BLaER1 treated with 17β-estradiol and CSF1 and Interleukin-3, amounts not matched to agents 10 nM and 100 nM (cell line): ENCODE results near the gene NUP62.

ENCODE experiments used
- H3K27ac ChIP-seq, 11 experiments: shearing (Covaris generic); formaldehyde crosslinking; 2 replicates each; pipeline ENCODE4 v1.8.1; 2022
- H3K27me3 ChIP-seq, 11 experiments: shearing (Covaris generic); formaldehyde crosslinking; 2 replicates each; pipeline ENCODE4 v1.8.1; 2022
- H3K36me3 ChIP-seq, 11 experiments: shearing (Covaris generic); formaldehyde crosslinking; 2 replicates each; pipeline ENCODE4 v1.8.1; 2022
- H3K4me1 ChIP-seq, 10 experiments: shearing (Covaris generic); formaldehyde crosslinking; 2 replicates each; pipeline ENCODE4 v1.8.1; 2022
- H3K4me2 ChIP-seq, 11 experiments: shearing (Covaris generic); formaldehyde crosslinking; 2 replicates each; pipeline ENCODE4 v1.8.1; 2022
- H3K4me3 ChIP-seq, 10 experiments: shearing (Covaris generic); formaldehyde crosslinking; 2 replicates each; pipeline ENCODE4 v1.8.1; 2022
- H3K9ac ChIP-seq, 11 experiments: shearing (Covaris generic); formaldehyde crosslinking; 2 replicates each; pipeline ENCODE4 v1.8.1; 2022
- H3K9me3 ChIP-seq, 11 experiments: shearing (Covaris generic); formaldehyde crosslinking; replicated peaks in 1 of 11; 2 replicates each; pipeline ENCODE4 v1.8.1; 2022
- H4K20me1 ChIP-seq, 11 experiments: shearing (Covaris generic); formaldehyde crosslinking; 2 replicates each; pipeline ENCODE4 v1.8.1; 2022
- Cebpa-rat ChIP-seq, 11 experiments: shearing (Covaris generic); IDR thresholded peaks; 2 replicates each; pipeline ENCODE4 v1.8.1; 2022

Gene NUP62

GRCh38 chr19:49933643-49934042 is 4.3 kb upstream of the NUP62 start:
- H3K9ac ChIP-seq: no peak overlapping the region
- TF ChIP-seq Cebpa-rat (IDR thresholded peaks at IDR 0.05): no peak
- H3K4me1 ChIP-seq: peaks cover 27 to 53% (median 38%) of the 10 kb centered on the region in 10 experiments
- H3K27ac ChIP-seq: no peak overlapping the region
- no peaks in the 10 kb centered on the region for H3K27me3 ChIP-seq
- peaks cover 0 to 77% (median 39%) of the 10 kb centered on the region in 11 experiments; a peak in 17 of 22 replicates for H4K20me1 ChIP-seq
- H3K4me2 ChIP-seq: peak overlapping the region in 3 of 11 experiments; percentile 62 to 68 (median 65); a peak in 2 of 22 replicates
- no peaks in the 10 kb centered on the region; a peak in 1 of 22 replicates for H3K9me3 ChIP-seq
- H3K4me3 ChIP-seq: no peak overlapping the region
- H3K36me3 ChIP-seq: peaks cover 24 to 36% (median 31%) of the 10 kb centered on the region in 11 experiments

GRCh38 chr19:49932731-49933131 is 3.4 kb upstream of the NUP62 start:
- no peak overlapping the region for H3K4me3 ChIP-seq
- H3K4me2 ChIP-seq: peak overlapping the region; percentile 13 to 68 (median 49); a peak in 18 of 22 replicates
- TF ChIP-seq Cebpa-rat (IDR thresholded peaks at IDR 0.05): no peak
- H3K4me1 ChIP-seq: peaks cover 32 to 53% (median 40%) of the 10 kb centered on the region in 10 experiments
- peaks cover 6 to 76% (median 46%) of the 10 kb centered on the region in 11 experiments; a peak in 21 of 22 replicates for H4K20me1 ChIP-seq
- H3K36me3 ChIP-seq: peaks cover 27 to 39% (median 35%) of the 10 kb centered on the region in 11 experiments
- no peak overlapping the region; a peak in 2 of 22 replicates for H3K9ac ChIP-seq
- H3K27me3 ChIP-seq: no peaks in the 10 kb centered on the region
- H3K9me3 ChIP-seq: no peaks in the 10 kb centered on the region; a peak in 1 of 22 replicates
- no peak overlapping the region for H3K27ac ChIP-seq

- TF ChIP-seq Cebpa-rat (IDR thresholded peaks at IDR 0.05): no peak
- no peak overlapping the region for H3K27ac ChIP-seq
- H3K27me3 ChIP-seq: no peaks in the 10 kb centered on the region
- H3K4me3 ChIP-seq: 0 out of 20 replicates have a peak overlapping the region, but pooled peaks of 1 of the 10 experiments have one; percentile 32
- peaks cover 34 to 46% (median 41%) of the 10 kb centered on the region in 11 experiments for H3K36me3 ChIP-seq
- no peak overlapping the region for H3K9ac ChIP-seq
- H3K4me1 ChIP-seq: peaks cover 34 to 53% (median 44%) of the 10 kb centered on the region in 10 experiments
- H3K9me3 ChIP-seq: no peaks in the 10 kb centered on the region; a peak in 1 of 22 replicates
- H3K4me2 ChIP-seq: peak overlapping the region in 10 of 11 experiments; percentile 6 to 95 (median 84); a peak in 17 of 22 replicates
- H4K20me1 ChIP-seq: peaks cover 13 to 78% (median 47%) of the 10 kb centered on the region in 11 experiments; a peak in 21 of 22 replicates
Measured at GRCh38 chr19:49932041-49932451, 2.7 kb upstream of the NUP62 start.

- peaks cover 40 to 53% (median 49%) of the 10 kb centered on the region in 10 experiments for H3K4me1 ChIP-seq
- H3K9ac ChIP-seq: no peak overlapping the region
- no peaks in the 10 kb centered on the region; a peak in 1 of 22 replicates for H3K9me3 ChIP-seq
- peaks cover 39 to 52% (median 47%) of the 10 kb centered on the region in 11 experiments for H3K36me3 ChIP-seq
- peak overlapping the region in 3 of 10 experiments; percentile 75 to 95 (median 90); a peak in 4 of 20 replicates for H3K4me3 ChIP-seq
- no peak for TF ChIP-seq Cebpa-rat (IDR thresholded peaks at IDR 0.05)
- 0 out of 22 replicates have a peak overlapping the region, but pooled peaks of 1 of the 11 experiments have one; percentile 98 for H3K27ac ChIP-seq
- no peaks in the 10 kb centered on the region for H3K27me3 ChIP-seq
- peaks cover 19 to 78% (median 44%) of the 10 kb centered on the region in 11 experiments; a peak in 21 of 22 replicates for H4K20me1 ChIP-seq
- H3K4me2 ChIP-seq: peak overlapping the region; percentile 14 to 99 (median 92); a peak in 16 of 22 replicates
Measured at GRCh38 chr19:49931293-49932040, 2.2 kb upstream of the NUP62 start.

- Histone ChIP-seq H3K4me3 (peak overlapping the region; percentile 75 to 98 (median 84)), H3K36me3 (peaks cover 47 to 61% (median 55%) of the 10 kb centered on the region in 11 experiments)
Measured at GRCh38 chr19:49930483-49931011, 1.2 kb upstream of the NUP62 start.

GRCh38 chr19:49929611-49930482 is 543 bp upstream of the NUP62 start:
- H4K20me1 ChIP-seq: peaks cover 35 to 78% (median 55%) of the 10 kb centered on the region in 11 experiments; a peak in 21 of 22 replicates
- H3K4me1 ChIP-seq: peaks cover 54 to 68% (median 66%) of the 10 kb centered on the region in 10 experiments

More at GRCh38 chr19:49930483-49931011, 1.2 kb upstream of the NUP62 start:
- peak overlapping the region in 10 of 11 experiments; percentile 23 to 100 (median 98); a peak in 15 of 22 replicates for H3K27ac ChIP-seq
- H3K27me3 ChIP-seq: no peaks in the 10 kb centered on the region
- peak overlapping the region; percentile 30 to 99 (median 92) for H3K4me2 ChIP-seq
- peaks cover 47 to 61% (median 59%) of the 10 kb centered on the region in 10 experiments for H3K4me1 ChIP-seq
- TF ChIP-seq Cebpa-rat (IDR thresholded peaks at IDR 0.05): no peak
- H3K9ac ChIP-seq: peak overlapping the region in 5 of 11 experiments; percentile 42 to 99 (median 60); a peak in 8 of 22 replicates
- no peaks in the 10 kb centered on the region; a peak in 1 of 22 replicates for H3K9me3 ChIP-seq
- H4K20me1 ChIP-seq: peaks cover 28 to 78% (median 48%) of the 10 kb centered on the region in 11 experiments; a peak in 21 of 22 replicates

GRCh38 chr19:49927526-49928264 is 1.6 kb downstream of the NUP62 start:
- Histone ChIP-seq H3K36me3 (peaks cover 63 to 77% (median 71%) of the 10 kb centered on the region in 11 experiments), H3K27me3 (no peaks in the 10 kb centered on the region), H3K4me1 (peaks cover 71 to 80% (median 78%) of the 10 kb centered on the region in 10 experiments), H3K27ac (peak overlapping the region; percentile 95 to 100 (median 98); a peak in 21 of 22 replicates), H3K9ac (peak overlapping the region; percentile 93 to 100 (median 97)), H3K4me3 (peak overlapping the region; percentile 75 to 98 (median 84)), H3K4me2 (peak overlapping the region; percentile 89 to 99 (median 95)), H3K9me3 (no peaks in the 10 kb centered on the region; a peak in 1 of 22 replicates), H4K20me1 (peaks cover 51 to 80% (median 65%) of the 10 kb centered on the region in 11 experiments; a peak in 21 of 22 replicates)
- no peak for TF ChIP-seq Cebpa-rat (IDR thresholded peaks at IDR 0.05)

More at GRCh38 chr19:49929611-49930482, 543 bp upstream of the NUP62 start:
- no peaks in the 10 kb centered on the region; a peak in 1 of 22 replicates for H3K9me3 ChIP-seq
- peak overlapping the region; percentile 93 to 100 (median 97) for H3K9ac ChIP-seq
- no peaks in the 10 kb centered on the region for H3K27me3 ChIP-seq
- peak overlapping the region; percentile 95 to 100 (median 98) for H3K27ac ChIP-seq
- peaks cover 53 to 68% (median 62%) of the 10 kb centered on the region in 11 experiments for H3K36me3 ChIP-seq
- peak overlapping the region; percentile 75 to 98 (median 84) for H3K4me3 ChIP-seq
- TF ChIP-seq Cebpa-rat (IDR thresholded peaks at IDR 0.05): no peak
- peak overlapping the region; percentile 89 to 99 (median 95) for H3K4me2 ChIP-seq
